Urothelium cell line (cell line): ENCODE results near the gene PYM1.

ENCODE experiments used
- DNase-seq: peaks from one replicate; pipeline ENCODE4 v3.0.0; 2011; ENCODE audit warnings: low spot score, mixed read lengths
- FAIRE-seq: peaks from 2 replicates; lab custom pipeline; 2011; peaks lifted over from hg19 to GRCh38; lab: Jason Lieb, UNC

The PYM1 gene

DNA sequence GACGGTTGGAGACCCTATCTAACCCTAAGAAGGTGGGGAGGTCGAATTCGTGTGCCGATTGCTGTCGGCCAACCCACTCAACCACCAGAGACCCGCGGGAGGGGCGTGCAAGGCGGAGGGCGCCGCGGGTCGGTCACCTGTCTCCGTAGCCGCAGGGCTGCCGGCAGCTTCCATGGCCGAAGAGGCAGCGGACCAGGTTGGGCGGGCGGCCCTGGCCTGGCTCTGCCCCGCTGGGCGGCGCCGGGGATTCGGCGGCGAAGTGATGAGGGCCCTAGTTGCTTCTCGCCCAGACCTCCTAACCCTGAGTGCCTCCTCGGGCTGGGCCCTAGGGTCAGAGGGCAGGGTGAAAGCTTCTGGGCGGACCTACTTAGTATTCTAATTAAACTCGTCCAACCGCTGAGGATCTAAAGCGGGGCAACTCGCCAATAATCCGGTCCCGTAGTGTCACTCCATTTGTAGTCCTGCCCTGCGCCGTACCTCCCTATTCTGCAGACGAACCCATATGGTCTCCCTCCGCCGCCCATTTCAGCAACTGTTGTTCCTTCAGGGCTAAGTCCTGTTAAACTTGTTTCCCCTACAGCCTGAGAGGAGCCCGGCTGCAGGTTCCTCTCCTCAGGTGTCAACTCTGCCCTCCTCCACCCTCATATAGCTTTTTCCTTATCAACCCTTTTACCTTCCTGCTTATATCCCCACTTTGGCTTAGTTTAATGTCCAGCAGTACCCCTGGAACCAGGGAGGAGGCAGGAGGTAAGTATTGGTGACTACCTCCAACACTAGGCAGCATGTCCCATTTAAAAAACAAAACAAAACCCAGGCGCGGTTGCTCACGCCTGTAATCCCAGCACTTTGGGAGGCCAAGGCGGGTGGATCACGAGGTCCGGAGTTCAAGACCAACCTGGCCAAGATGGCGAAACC lies at the start of gene PYM1:
Gene PYM1 (minus strand): TSS at position 307 of the 915 bp plus-strand sequence. CDS start 133 bp downstream, at position 174.
- DNase-seq (peak; percentile 62), FAIRE-seq (no peak)

DNA sequence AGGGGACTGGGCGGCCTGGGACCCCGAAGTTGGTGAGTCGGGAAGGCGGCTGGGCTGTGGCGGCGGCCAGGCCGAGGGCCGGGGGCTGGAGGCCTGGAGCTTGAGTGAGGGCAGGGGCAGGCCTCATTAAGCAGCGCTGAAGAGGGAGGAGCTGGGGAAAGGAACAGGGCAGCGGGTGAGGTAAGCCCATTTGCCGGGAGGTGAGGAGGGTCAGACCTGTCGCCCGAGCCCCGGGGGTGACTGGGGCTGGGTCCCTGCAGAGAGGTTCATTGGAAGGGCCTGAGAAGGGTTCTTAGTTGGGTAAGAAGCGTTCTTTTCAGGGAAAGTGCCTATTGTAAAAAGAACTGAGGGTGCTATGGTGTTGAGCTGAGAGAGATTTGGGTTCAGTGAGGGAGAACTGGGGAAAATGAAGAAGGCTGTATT lies 46.6 kb upstream of the PYM1 start:
- DNase-seq: peak; percentile 46
- FAIRE-seq: no peak

DNA sequence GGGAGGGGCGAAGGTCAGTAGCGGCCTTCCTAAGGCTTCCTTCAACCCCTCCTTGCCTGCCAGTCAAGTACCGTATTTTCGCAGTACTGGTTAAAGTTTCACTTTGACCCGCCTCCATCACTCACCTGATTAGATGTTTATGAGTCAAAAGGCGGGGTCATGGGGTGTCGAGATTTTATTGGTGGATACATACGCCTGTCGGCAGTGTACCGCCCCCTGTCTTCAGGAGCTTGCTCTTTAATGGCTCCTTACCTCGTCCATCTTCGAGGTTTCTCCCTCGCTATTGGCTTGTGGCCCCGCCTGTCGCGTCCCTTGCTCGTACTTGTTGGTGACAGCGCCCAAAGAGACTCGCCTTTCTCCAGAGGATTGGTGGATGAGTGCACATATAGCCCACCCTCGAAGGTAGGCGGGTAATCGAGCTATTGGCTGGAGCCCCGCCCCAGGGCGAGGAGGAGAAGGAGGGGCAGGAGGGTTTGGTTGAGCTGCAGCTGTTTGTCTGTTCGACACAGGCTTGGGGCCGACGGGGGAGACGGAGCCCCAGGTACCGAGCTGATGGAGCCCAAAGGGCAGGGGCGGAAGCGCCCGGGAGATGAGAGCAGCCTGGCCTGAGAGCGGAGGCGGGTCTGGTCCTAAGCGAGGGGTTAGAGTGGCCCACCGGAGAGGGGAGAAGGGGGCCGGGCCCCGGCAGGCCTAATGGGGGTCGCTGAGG lies 46.1 kb upstream of the PYM1 start, which contains the start of gene RAB5B:
Gene RAB5B (plus strand): TSS at position 480 of the 709 bp plus-strand sequence. CDS start 12,883 bp downstream, outside the sequence.
- FAIRE-seq (peak; percentile 91), DNase-seq (peak; percentile 96)

DNA sequence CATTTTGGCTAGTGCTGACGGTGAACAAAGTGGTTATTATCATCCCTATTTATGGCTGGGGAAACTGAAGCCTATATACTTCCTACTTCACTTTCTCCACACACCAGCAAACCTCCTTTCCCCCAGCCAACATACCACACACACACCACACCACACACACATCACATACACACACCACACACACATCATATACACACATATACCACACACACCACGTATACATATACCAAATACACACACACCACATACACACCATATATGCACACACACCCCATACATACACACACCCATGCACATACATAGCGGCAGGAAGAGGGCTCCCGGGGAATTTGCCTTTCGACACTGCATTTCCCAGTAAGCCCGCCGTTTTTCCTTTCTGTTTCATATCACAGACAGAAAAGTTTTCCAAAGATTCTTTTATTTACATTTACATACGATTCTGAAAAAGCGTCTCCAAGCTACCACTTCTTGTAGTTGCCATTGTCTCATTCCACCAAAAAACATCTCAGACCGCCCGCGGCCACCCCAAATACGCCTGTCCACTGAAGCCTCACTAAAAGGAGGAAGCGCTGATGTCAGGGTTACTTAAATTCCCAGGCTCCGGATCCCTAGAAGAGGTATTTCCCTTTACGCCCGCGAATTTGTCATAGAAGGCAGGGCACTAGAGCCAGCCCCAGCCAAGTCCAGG lies 45.4 kb upstream of the PYM1 start:
- DNase-seq: no peak
- peak; percentile 84 for FAIRE-seq

DNA sequence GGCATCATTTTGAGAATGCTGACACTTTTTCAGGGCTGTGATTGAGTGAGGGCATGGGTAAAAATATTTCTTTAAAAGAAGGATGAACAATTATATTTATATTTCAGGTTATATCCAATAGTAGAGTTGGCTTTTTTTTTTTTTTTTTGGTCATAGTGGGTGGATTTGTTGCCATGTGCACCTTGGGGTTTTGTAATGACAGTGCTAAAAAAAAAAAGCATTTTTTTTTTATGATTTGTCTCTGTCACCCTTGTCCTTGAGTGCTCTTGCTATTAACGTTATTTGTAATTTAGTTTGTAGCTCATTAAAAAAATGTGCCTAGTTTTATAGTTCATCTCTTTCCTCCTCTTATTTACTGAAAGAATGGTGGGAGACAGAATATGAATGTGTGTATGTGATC lies 44.8 kb upstream of the PYM1 start:
- DNase-seq (no peak), FAIRE-seq (no peak)

DNA sequence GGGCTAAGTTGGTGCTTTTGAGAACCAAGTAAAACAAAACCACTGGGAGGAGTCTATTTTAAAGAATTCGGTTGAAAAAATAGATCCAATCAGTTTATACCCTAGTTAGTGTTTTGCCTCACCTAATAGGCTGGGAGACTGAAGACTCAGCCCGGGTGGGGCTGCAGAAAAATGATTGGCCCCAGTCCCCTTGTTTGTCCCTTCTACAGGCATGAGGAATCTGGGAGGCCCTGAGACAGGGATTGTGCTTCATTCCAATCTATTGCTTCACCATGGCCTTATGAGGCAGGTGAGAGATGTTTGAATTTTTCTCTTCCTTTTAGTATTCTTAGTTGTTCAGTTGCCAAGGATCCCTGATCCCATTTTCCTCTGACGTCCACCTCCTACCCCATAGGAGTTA lies 44.3 kb upstream of the PYM1 start:
- no peak for DNase-seq
- no peak for FAIRE-seq

DNA sequence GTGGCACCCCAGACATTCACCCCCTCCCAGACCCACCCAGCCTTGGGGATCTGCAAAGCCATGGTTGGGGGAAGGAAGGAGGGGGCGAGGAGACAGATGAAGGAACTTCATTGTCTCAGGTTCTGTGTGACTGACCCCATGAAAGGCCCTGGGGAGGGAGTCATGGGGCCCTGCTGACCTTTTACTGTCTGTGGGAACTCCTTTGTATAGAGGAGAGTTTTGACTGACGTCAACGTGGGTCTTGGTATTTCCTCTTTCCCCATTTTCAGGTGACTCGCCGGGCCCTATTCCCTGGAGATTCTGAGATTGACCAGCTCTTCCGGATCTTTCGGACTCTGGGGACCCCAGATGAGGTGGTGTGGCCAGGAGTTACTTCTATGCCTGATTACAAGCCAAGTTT lies 43.1 kb upstream of the PYM1 start:
- FAIRE-seq (no peak), DNase-seq (no peak)

DNA sequence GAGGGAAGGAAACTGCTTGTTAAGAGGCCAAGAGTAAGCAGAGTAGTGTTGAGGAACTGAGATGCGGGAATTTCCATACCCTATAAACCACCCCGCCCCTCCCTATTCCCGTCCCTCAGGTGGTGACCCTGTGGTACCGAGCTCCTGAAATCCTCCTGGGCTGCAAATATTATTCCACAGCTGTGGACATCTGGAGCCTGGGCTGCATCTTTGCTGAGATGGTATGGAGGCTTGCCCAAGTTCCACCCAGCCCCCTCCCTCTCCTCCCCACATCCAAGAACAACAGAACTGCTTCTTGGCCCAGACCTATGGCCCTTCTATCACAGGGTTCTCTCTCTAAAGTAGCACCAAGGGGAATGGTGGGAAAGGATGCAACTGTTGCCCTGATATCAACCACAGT lies 41.7 kb upstream of the PYM1 start:
- FAIRE-seq: no peak
- no peak for DNase-seq

DNA sequence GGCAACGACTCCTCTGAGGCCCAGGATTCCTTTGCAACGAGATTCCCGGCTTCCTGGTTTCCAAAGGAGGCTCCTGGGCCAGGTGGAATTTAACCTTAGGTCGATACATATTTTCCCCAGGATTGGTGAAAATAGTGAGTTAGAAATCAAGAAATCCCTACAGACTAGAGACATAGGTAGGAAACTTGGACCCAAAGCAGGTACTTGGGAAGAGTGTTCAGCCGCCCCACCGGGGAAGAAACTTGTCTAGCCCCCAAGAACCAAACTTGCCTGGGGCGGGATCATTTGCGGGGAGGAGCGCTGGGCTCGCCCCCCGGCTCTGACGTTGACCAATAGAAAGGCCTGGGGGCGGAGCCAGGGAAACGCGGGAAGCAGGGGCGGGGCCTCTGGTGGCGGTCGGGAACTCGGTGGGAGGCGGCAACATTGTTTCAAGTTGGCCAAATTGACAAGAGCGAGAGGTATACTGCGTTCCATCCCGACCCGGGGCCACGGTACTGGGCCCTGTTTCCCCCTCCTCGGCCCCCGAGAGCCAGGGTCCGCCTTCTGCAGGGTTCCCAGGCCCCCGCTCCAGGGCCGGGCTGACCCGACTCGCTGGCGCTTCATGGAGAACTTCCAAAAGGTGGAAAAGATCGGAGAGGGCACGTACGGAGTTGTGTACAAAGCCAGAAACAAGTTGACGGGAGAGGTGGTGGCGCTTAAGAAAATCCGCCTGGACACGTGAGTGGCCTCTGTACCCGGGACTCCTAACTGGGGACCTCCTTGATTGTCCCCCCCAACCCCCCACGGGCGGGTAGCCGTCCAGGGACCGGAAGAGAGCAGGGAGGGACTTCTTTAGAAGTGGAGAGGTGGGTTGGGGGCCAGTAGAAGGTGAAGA lies 39.0 kb upstream of the PYM1 start, which contains the start of gene CDK2:
Gene CDK2 (plus strand): TSS at position 423 of the 874 bp plus-strand sequence. CDS start 179 bp downstream, at position 602.
- no peak for FAIRE-seq
- DNase-seq: peak; percentile 95

DNA sequence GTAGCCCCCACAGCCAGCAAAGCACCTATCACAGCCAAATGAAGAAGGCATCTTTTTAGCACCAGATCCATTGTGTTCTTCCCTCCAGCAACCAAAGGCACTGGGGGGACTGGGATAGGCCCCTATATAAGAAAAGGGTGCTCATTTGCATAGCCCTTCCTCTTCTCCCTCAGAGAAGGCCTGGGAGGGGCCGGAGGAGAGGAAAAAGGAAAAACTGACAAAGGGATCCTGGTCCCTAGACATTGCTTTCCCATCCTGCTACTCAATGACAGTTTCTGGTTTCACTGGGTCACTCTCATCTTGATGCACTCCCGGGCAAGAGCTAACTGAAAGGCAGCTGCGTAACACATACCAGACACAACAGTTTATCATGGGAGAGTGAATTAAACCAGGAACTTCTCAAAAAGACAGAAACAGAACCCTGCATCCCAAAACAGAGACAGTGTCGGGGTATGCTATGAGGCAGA lies 38.3 kb upstream of the PYM1 start, which contains the start of gene PMEL:
Gene PMEL (minus strand): TSS at position 102 of the 467 bp plus-strand sequence. CDS start 31 bp downstream, at position 71.
- FAIRE-seq (no peak), DNase-seq (no peak)

DNA sequence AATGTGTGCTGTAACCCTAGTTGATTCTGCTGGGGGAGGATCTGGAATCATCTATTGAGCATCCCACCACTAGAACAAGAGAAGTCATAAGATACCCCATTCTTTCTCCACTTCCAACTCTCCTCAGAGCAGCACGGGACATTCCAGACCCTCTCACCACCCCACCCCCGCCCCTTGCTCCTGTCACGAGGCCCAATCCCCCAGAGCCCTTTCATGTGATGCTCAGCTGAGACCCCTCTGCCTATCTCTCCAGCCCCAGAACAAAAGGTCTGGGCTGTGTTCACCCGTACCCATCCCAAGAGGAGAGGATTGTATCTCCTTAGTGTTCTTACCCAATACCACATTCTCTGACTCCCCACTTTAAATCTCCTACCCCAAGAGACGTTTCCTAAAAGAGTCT lies 37.5 kb upstream of the PYM1 start:
- DNase-seq: no peak
- no peak for FAIRE-seq

DNA sequence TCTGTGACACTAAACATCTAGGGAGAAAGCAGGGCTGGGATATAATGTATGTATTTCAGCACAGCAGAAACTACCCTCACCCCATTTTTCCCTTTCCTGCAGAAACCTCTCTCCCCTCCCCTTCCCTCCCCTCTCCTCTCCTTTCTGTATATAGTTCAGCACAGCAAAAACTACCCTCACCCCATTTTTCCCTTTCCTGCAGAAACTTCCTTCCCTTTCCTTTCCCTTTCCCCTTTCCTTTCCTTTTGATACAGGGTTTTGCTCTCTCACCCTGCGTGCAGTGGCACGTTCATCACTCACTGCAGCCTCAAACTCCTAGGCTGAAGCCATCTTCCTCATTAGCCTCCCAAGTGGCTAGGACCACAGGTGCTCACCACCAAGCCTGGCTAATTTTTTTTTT lies 36.1 kb upstream of the PYM1 start:
- FAIRE-seq: no peak
- DNase-seq: no peak

DNA sequence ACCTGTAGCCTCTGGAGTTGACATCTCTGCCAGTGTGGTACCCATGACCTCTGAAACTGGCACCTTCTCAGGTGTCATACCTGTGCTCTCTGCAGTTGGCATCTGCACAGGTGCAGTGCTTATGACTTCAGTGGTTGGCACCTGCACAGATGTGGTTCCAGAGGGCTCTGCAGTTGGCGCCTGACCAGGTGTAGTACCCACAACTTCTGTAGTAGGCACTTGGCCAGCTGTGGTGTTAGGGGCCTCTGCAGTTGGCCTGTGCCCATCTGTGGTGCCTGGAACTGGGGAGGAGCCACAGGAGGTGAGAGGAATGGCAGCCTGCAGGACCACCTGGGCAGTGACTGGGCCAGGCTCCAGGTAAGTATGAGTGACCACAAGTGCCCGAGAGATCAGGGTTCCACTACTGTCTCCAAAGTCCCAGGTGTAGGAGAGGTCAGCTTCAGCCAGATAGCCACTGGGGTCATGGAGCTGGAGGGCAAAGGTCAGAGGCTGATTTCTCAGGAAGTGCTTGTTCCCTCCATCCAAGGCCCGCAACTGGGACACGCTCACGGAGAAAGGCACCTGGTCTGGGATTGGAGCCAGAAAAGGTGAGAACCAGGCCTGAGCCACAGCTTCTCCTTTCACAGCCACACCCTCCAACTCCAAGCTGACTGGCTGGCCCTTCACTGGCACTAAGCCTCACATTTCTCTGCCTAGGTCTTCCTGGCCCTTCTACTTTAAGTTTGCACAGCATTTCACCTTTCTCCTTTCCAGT lies 29.6 kb upstream of the PYM1 start:
- FAIRE-seq (no peak), DNase-seq (no peak)

DNA sequence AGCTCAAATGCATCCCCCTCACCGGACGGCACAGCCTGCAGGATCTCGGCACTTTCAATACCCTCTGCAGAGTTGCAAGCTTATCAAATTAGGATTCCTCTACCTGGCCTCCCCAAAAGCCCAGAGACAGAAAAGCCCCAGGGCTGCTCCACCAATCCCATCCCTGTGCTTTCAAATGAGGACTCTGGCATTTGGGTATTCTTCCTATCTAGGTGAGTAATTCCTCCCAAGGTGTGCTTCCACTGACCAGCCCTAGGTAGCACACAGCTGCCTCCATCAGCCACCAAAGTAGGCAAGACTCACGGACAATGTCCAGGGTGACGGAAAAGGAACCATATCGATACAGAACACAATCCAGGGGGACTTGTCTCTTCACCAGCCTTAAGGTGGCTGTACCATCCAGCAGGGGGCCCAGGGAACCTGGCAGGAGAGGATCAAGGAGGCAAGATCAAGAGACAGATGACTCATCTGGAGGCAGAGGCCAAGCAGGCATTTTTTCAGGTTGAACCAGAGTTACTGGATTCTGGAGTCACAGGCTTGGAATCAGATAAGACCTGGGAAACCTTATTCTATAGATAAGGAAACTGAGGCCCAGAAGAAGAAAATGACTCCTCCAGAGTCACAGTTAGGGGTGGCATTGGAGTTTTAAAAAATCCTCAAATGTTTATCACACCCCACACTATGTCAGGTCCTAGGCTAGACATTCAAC lies 28.3 kb upstream of the PYM1 start:
- peak; percentile 79 for FAIRE-seq
- DNase-seq: peak; percentile 89

DNA sequence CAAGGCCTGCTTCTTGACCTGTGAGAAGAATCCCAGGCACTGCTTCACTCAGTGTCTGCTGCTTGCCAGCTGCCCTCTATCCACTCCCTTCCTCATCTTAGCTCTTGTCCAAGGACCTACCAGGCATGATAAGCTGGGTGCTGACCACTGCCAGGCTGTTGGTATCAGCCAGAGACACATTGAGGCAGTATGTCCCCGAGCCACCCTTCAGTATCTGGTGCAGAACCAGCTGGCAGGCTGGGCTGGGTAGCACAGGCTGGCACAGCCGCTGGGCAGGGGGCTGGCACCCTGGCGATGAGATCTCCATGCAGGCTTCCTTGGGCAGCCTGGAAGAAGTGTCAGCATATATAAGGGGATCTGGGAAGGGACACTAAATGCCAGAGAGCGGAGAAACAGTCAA lies 27.6 kb upstream of the PYM1 start:
- FAIRE-seq (no peak), DNase-seq (no peak)

DNA sequence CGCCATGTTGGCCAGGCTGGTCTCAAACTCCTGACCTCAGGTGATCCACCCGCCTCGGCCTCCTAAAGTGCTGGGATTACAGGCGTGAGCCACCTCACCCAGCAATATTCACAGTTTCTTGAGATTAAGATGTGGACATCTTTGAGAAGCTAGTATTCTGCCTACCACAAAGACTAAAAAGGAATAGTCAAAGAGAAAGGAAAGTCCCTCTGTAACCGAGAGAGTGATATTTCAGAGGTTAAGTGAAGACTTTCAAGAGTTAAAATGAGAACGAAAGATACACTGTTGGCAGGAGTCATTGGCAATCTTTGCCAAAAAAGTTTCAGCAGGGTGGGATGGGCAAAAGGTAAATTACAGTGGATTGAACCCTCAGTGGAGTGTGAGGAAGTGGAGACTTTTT lies 18.9 kb upstream of the PYM1 start:
- FAIRE-seq: no peak
- DNase-seq: no peak

DNA sequence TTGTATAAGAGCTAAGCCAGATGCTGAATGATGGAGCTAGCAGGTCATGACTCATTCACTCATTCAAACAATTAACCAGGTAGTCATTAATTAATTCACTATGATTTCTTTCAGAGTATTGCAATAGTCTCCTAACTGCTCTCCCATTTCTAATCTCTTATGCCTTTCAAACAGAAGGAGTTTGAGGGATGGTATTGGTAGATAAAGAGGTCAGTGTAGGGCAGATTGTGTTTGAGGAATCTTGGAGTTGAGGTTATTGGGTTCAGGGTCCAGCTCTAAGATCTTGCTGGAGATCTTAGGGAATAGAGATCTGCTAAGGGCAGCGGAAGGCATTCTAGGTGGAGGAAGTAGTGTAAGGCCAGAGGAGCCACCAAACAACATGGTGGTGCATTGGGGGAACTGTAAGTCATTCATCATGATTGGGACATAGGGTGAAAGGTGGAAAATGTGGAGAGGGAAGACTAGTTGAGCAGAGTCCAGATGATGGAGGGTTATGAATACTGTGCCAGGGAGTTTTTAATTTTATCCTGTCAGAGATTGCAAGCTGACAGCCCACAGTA lies 15.0 kb upstream of the PYM1 start:
- FAIRE-seq: no peak
- no peak for DNase-seq

DNA sequence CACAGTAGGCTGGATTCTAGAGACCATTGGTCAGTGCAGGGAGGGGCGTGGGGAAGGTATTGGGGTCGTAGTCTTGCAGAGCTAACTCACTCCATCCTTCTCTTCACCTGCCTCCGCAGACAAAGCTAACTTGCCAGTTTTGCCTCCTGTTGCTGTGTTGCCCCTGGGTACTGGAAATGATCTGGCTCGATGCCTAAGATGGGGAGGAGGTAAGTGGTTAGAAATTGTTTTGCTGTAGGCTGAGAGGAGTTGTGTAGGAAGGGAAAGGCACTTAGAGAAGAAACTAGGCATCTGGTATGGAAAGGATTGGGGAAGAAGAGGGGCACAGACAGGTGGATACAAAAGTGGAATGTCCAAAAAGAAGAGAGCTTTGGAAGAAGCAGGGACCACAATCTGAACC lies 14.4 kb upstream of the PYM1 start:
- DNase-seq (no peak), FAIRE-seq (no peak)
